HepG2 (cell line): ENCODE measurements around the gene KRT82. TPM values are rescaled to one million over a fixed set of nuclear protein-coding genes. Genes with fewer than 3 reads are reported as not detected.

Experiments used
- ATAC-seq: fragments of 200-7000 bp; cut with Tn5 transposase; 3 replicates; pipeline ENCODE4 v1.9.1; 2020; ENCODE audit warnings: mild to moderate bottlenecking, moderate library complexity
- BruUV-seq: library from RNA; stranded (reverse); fragments of 400-500 nt; replicated peaks from 2 replicates; lab custom pipeline; 2021; lab: Mats Ljungman, UMichigan
- CTCF ChIA-PET: fragments of 300-600 bp; formaldehyde crosslinking; extraction: SDS; loops from one replicate; lab custom pipeline; 2021; ENCODE audit warnings: low total read pairs, inconsistent platforms, low intra/inter-chr PET ratio; lab: Yijun Ruan, JAX
- POLR2A ChIA-PET: fragments of 350-600 bp; sonication (Branson Sonifier 250); formaldehyde crosslinking; loops from one replicate; lab custom pipeline; 2020; ENCODE audit warnings: antibody characterized with exemption, inconsistent platforms; lab: Yijun Ruan, JAX
- DNase-seq: peaks from one replicate; pipeline ENCODE4 v3.0.0-alpha.2; 2015; ENCODE audit warnings: low spot score
- FAIRE-seq: peaks from 3 replicates; lab custom pipeline; 2011; peaks lifted over from hg19 to GRCh38; lab: Jason Lieb, UNC
- H2AFZ ChIP-seq: one replicate; pipeline ENCODE4 v1.6.1; 2011; ENCODE audit warnings: low read length, inconsistent platforms
- H3K27ac ChIP-seq: fragments of 300-600 bp; 3 replicates; pipeline ENCODE4 v1.8.0; 2011; ENCODE audit warnings: mixed run types, mild to moderate bottlenecking, mixed read lengths, low read length, inconsistent platforms; ENCODE audit not compliant: insufficient read depth; ENCODE audit errors: extremely low read length
- H3K27me3 ChIP-seq, 2 experiments: fragments of 200-600 bp in 1 of 2; 2 replicates in 1 of 2; 3 replicates in 1 of 2; pipeline versions ENCODE4 v1.6.0 to v1.8.0; 2011; ENCODE audit warnings: low read length in 2 of 2, mild to moderate bottlenecking in 2 of 2, moderate library complexity in 2 of 2, inconsistent platforms in 1 of 2; ENCODE audit not compliant: insufficient read depth in 2 of 2, control insufficient read depth in 1 of 2
- H3K36me3 ChIP-seq, 2 experiments: fragments of 200-600 bp in 1 of 2; replicated peaks in 1 of 2; 2 replicates in 1 of 2; 3 replicates in 1 of 2; pipeline versions ENCODE4 v1.5.1 to v1.8.0; 2011; ENCODE audit warnings: low read length in 2 of 2, inconsistent platforms in 1 of 2; ENCODE audit not compliant: insufficient read depth in 2 of 2, control insufficient read depth in 1 of 2
- H3K4me1 ChIP-seq: 2 replicates; pipeline ENCODE4 v1.5.1; 2012; ENCODE audit warnings: low read length, inconsistent platforms; ENCODE audit not compliant: insufficient read depth
- H3K4me2 ChIP-seq: 2 replicates; pipeline ENCODE4 v1.6.0; 2011; ENCODE audit warnings: low read depth, low read length, inconsistent platforms
- H3K4me3 ChIP-seq, 3 experiments: fragments of 200-600 bp in 1 of 3; sonication (generic), shearing (Covaris generic) in 1 of 3; replicated peaks in 1 of 3; 2 replicates each; pipeline ENCODE4 v1.5.1; 2011 to 2016; ENCODE audit warnings: low read length in 3 of 3, inconsistent platforms in 2 of 3, low read depth in 2 of 3, mild to moderate bottlenecking in 2 of 3, control low read depth in 1 of 3, mixed read lengths in 1 of 3; ENCODE audit not compliant: insufficient read depth in 1 of 3
- H3K79me2 ChIP-seq: one replicate; pipeline ENCODE4 v1.6.1; 2011; ENCODE audit warnings: low read length, inconsistent platforms; ENCODE audit not compliant: insufficient read depth
- H3K9ac ChIP-seq: 2 replicates; pipeline ENCODE4 v1.6.0; 2011; ENCODE audit warnings: mild to moderate bottlenecking, low read depth, low read length, inconsistent platforms; ENCODE audit not compliant: insufficient read depth
- H3K9me3 ChIP-seq: 2 replicates; pipeline ENCODE4 v1.5.1; 2012; ENCODE audit warnings: mild to moderate bottlenecking, low read length
- H4K20me1 ChIP-seq: 2 replicates; pipeline ENCODE4 v1.6.0; 2011; ENCODE audit warnings: inconsistent platforms, mild to moderate bottlenecking, low read length, moderate library complexity; ENCODE audit not compliant: insufficient read depth
- HNRNPLL ChIP-seq: fragments of 200-400 bp; formaldehyde crosslinking; IDR thresholded peaks from 2 replicates; pipeline ENCODE4 v1.6.1; 2017; ENCODE audit warnings: mild to moderate bottlenecking, low read depth, low read length; ENCODE audit not compliant: poor library complexity, severe bottlenecking
- HOXA3 ChIP-seq: sonication (generic); formaldehyde crosslinking; IDR thresholded peaks from 2 replicates; pipeline ENCODE4 v1.5.0; 2020; ENCODE audit warnings: missing genetic modification reagents
- MXD4 ChIP-seq: IDR thresholded peaks from 2 replicates; pipeline ENCODE4 v1.6.1; 2016; ENCODE audit warnings: mild to moderate bottlenecking, missing biosample characterization, missing genetic modification reagents
- NR2C2 ChIP-seq: sonication (generic); formaldehyde crosslinking; IDR thresholded peaks from 2 replicates; pipeline ENCODE4 v1.4.0; 2020; ENCODE audit warnings: missing genetic modification reagents, mild to moderate bottlenecking, moderate library complexity, borderline replicate concordance
- ZNF737 ChIP-seq: sonication (generic); formaldehyde crosslinking; IDR thresholded peaks from 2 replicates; pipeline ENCODE4 v1.5.0; 2020; ENCODE audit warnings: missing genetic modification reagents, mild to moderate bottlenecking, borderline replicate concordance
- WGBS: methylation state at CpG from one replicate; pipeline ENCODE4 v1.1.6; 2017; ENCODE audit warnings: low lambda C conversion rate; 5-methylcytosine and 5-hydroxymethylcytosine counted together
- in situ Hi-C: cut with HindIII; loops from 2 replicates; pipeline ENCODE4 v1.10.0; 2017; ENCODE audit warnings: low pct_unique_long_range_greater_than_20kb; ENCODE audit not compliant: extremely low pct_ligation_motif_present
- intact Hi-C: fragments of 100-400 bp; cut with micrococcal nuclease; formaldehyde crosslinking; loops from one replicate; pipeline ENCODE4 v1.10.0; 2022; ENCODE audit not compliant: unreplicated experiment
- polyA plus RNA-seq, 8 experiments: library from polyadenylated mRNA; depleted of rRNA in 3 of 8; stranded (reverse) in 7 of 8; unstranded in 1 of 8; fragments of >200 nt; fragmentation: Illumina TruSeq in 4 of 8; extraction: Trizol in 4 of 8; gene quantifications; 2 replicates each; pipeline versions ENCODE4 v1.2.1 to v1.2.3, GENCODE V29; 2011 to 2016; ENCODE audit warnings: low read depth in 4 of 8, missing spikeins in 1 of 8, mixed read lengths in 1 of 8; ENCODE audit not compliant: insufficient read depth in 1 of 8
- total RNA-seq, 5 experiments: library from RNA; depleted of rRNA; stranded (reverse); fragments of >200 nt; fragmentation: Illumina TruSeq; extraction: Trizol; gene quantifications; 2 replicates each; pipeline ENCODE4 v1.2.3, GENCODE V29; 2016; ENCODE audit warnings: low read depth in 1 of 5

Gene KRT82
- total and polyA plus RNA-seq, 2 of the 13 experiments (the other 11 are each of a cell fraction or from before 2014, with no cell fraction given) = not detected

GRCh38 chr12:52404951-52405350, 1.2 kb downstream of the KRT82 start:
- POLR2A ChIA-PET = no interaction called here

GRCh38 chr12:52403561-52403960, 2.6 kb downstream of the KRT82 start:
- no peak for TF ChIP-seq HNRNPLL
- TF ChIP-seq ZNF737 (CRISPR knock-in tag) = no peak
- TF ChIP-seq HOXA3 (CRISPR knock-in tag) = no peak
- ChIA-PET CTCF (no interaction called here), POLR2A (no interaction called here)
- intact Hi-C loops (no loop called here), in situ Hi-C loops (no loop called here)
- no peak overlapping the region for H3K4me3 ChIP-seq
- H2AFZ ChIP-seq = no peak overlapping the region
- H3K9ac ChIP-seq = no peak overlapping the region
- peaks cover 1 to 21% of the 10 kb centered on the region in 2 experiments; a peak in 4 of 5 replicates for H3K27me3 ChIP-seq
- FAIRE-seq = no peak
- BruUV-seq = no TSS peak
- WGBS = 65% methylated on average over 4 of the region's 9 CpGs
- H3K9me3 ChIP-seq = no peaks in the 10 kb centered on the region
- no peak for ATAC-seq
- H4K20me1 ChIP-seq = 0 out of 2 replicates have a peak, but pooled peaks cover 2% of the 10 kb centered on the region
- DNase-seq = no peak
- H3K36me3 ChIP-seq = no peaks in the 10 kb centered on the region
- H3K4me1 ChIP-seq = no peaks in the 10 kb centered on the region
- no peaks in the 10 kb centered on the region for H3K79me2 ChIP-seq
- no peak overlapping the region for H3K27ac ChIP-seq
- no peak overlapping the region for H3K4me2 ChIP-seq

More at GRCh38 chr12:52404951-52405350, 1.2 kb downstream of the KRT82 start:
- 0% methylated on average over 1 of the region's 3 CpGs for WGBS
- Histone ChIP-seq H3K36me3 (no peaks in the 10 kb centered on the region), H3K27ac (no peak overlapping the region), H3K9me3 (no peaks in the 10 kb centered on the region), H3K9ac (no peak overlapping the region), H4K20me1 (0 out of 2 replicates have a peak, but pooled peaks cover 2% of the 10 kb centered on the region), H3K79me2 (no peaks in the 10 kb centered on the region), H3K4me3 (no peak overlapping the region), H3K4me2 (no peak overlapping the region), H2AFZ (no peak overlapping the region), H3K4me1 (no peaks in the 10 kb centered on the region)
- CTCF ChIA-PET = no interaction called here
- BruUV-seq = no TSS peak
- peak; percentile 43; the same call in 2 of the 3 replicates for ATAC-seq
- no peak for FAIRE-seq
- in situ Hi-C loops = no loop called here
- TF ChIP-seq NR2C2 (no peak), MXD4 (no peak)
- TF ChIP-seq, all 625 proteins: peak for 0
- peaks cover 1 to 16% of the 10 kb centered on the region in 2 experiments; a peak in 3 of 5 replicates for H3K27me3 ChIP-seq
- intact Hi-C loops = no loop called here
- DNase-seq = no peak
